Kidney glomerular epithelial cell (primary cell): Measurements from ENCODE around the gene AGPAT1.

Source experiments
- DNase-seq: peaks from one replicate; lab custom pipeline; 2025; lab: John Stamatoyannopoulos, UW

Gene AGPAT1

GRCh38 chr6:32168807-32169591 is 6.9 kb downstream of the AGPAT1 start:
- DNase-seq, result no peak

DNA sequence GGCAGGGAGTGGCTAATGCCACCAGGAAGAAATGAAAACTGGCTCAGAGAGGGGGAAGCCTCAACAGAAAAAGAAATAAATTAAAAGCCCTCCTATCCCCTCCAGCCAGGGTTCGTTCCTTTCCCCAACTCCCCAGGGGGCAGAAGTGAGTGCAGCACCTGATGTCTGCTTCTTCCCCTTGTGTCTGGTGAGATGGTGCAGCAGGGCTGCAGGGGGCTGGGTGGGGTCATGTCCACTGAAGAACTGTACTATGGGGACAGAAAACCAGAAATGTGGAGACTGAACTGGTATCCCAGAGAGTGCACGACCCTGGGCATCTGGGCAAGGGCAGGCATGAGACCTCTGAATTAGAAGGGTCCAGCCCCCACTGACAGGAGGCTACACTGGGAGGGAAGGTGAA is 7.5 kb downstream of the AGPAT1 start:
- no peak for DNase-seq

GRCh38 chr6:32167761-32168262 is 8.1 kb downstream of the AGPAT1 start:
- no peak for DNase-seq

DNA sequence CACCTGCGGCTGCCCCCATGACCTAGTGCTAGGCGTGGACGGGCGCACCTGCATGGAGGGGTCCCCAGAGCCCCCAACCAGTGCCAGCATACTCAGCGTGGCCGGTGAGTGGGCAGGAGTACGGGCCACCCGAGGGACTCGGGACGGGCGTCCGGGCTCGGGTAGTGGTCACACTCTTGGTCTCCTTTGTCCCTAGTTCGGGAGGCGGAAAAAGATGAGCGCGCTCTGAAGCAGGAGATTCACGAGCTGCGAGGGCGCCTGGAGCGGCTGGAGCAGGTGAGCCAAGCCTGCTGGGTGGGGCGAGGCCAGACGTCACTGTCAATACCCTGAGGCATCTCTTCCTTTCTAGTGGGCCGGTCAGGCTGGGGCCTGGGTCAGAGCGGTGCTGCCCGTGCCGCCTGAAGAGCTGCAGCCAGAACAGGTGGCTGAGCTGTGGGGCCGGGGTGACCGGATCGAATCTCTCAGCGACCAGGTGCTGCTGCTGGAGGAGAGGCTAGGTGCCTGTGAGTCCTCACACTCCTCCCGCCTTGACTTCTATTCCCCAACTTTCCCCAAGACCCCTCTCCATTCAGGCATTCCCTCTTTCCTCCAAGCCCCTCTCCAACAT is 8.6 kb downstream of the AGPAT1 start:
- no peak for DNase-seq

GRCh38 chr6:32166411-32167061 is 9.3 kb downstream of the AGPAT1 start:
- no peak for DNase-seq

GRCh38 chr6:32164295-32164694 is 11.6 kb downstream of the AGPAT1 start, which contains the start of gene EGFL8:
Gene EGFL8 (plus strand): TSS chr6:32164595. CDS start chr6:32166166, 1,571 bp downstream.
- DNase-seq, result no peak

DNA sequence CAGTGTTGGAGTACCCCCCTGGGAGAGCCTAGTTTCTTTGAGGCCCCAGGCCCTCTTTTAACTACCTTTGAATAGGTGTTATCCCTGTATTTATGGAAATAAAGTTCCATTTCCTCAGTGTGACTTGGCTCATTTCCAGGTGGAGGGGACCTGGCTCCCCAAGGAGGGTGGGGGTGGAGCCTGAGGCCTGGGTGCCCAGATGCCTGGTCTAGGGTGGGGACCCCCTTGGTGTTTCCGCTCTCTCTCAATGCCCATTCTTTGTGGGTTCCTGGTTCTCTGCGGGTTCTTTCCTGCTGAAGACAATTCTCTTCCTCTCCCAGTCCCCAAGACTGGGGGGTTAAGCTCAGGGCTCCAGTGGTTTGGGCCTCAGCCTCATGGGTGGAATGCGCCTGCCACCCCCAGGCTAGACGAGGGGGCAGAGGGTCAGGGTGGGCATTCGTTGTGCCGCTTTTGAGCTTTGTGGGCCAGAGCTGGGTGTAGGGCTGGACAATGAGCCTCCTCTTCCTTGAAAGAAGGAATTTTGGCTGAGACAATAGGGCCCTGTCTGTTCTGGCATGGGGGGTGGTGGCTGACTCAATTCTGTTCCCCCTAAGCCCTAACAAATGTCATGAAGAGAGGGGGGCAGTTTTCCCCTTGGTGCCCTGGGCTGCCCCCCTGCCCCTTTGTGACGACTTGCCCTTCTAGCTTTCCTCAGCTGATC is 12.2 kb downstream of the AGPAT1 start:
- DNase-seq, result no peak

- no peak for DNase-seq
These were observed 17.8 kb downstream of the AGPAT1 start for GRCh38 chr6:32158052-32158451.

GRCh38 chr6:32156891-32157290 is 19.0 kb downstream of the AGPAT1 start:
- no peak for DNase-seq

DNA sequence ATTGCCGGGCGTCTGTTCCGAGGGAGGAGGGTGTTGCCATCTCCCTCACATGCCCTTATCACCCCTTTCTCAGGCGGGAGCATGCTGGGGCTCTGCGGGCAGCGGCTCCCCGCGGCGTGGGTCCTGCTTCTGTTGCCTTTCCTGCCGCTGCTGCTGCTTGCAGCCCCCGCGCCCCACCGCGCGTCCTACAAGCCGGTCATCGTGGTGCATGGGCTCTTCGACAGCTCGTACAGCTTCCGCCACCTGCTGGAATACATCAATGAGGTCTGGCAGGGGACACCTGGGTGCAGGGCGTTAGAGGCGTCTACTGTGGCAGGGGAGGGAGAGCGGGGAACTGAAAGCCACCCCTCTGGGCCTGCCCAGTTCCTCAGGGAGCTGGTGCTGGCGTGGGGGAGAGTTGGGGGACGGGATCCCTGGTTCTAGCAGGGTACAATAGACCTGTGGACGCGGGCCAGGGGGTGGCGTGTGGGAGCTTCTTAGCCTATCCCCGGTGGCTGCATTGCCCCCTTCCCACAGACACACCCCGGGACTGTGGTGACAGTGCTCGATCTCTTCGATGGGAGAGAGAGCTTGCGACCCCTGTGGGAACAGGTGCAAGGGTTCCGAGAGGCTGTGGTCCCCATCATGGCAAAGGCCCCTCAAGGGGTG is 21.2 kb downstream of the AGPAT1 start:
- DNase-seq, result peak; percentile 40

DNA sequence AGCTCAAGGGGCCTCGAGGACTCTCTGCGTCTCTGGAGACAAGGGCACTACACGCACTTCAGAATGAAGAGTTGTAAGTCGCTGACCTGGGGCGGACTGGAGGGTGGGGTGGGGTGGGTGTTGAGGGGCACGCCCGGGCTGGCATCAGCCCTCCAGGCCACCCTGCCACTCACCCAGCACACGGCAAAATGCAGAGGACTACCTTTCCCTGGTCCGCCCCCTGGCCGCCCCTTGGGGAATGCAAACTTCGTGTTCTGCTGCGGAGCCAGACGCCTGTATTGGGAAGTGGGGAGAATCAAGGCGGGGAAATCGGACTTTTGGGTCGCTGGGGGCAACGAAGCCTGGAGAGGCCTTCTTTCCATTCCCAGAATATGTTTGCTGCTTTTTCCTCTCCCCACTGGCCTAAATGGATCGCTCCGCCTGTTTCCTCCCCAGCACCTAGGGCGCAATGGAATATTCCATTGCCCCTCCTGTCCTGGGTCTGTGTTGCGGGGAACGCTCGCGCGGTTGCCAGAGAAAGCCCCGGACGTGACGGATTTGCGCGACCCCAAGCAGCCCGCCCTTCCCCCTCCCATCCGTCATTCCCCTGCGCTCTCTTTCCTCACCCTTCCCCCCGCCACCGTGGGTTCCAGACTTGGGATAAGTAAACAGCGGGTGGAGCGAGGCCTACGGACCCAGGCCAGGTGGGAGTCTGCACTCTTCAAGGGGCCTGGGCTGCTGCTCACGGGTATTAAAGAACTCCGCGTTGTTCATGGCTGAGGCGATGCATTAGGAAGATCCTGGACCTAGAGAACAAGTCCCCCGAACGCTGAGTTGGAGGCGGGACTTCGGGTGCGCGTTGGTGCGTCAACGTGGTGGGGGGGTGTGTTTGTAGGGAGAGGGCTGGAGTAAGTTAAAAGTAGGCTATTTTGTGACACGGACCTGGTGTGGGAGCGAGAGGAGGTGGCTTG is 22.0 kb downstream of the AGPAT1 start, which contains the start of gene PPT2:
Gene PPT2 (plus strand): TSS at position 578 of the 950 bp plus-strand sequence. CDS start 454 bp downstream, outside the sequence.
- DNase-seq, result peak; percentile 71

DNA sequence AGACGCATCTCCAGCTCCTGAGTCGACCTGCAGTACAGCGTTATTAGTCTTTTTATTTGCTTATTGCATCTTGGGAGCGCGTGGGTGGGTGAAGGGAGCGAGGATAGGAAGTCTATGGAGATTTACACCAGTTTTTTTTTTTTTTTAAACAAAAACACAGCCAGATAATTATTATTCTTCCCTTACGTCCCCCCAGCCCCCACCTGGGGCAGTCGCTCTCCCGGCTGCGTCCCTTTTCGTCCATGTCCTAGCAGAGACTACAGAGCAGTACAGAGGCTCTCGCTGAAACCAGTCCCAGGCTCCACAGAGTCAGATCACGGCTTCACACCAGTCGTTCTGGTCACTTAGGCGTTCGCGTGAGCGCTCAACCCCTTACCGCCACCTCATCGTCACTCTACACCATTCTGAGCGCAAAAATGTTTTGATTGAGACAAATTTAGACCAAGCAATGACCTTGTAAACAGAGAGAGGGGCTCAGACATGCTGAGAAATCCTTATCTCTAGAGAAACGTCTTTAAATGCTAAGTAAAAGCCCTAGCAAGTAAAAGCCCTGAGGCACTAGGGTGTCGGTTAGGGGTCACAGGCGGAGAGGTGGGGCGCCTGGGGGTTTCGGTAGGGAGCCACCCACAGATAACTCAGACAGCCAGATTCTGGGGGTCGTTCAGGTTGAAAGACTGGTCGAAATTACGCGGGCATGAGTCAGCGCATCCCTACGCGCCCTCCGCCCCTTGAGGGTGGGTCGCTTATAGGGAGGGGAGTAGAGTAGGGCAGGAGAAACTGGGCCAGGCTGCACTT is 22.9 kb downstream of the AGPAT1 start:
- DNase-seq, result peak; percentile 58

GRCh38 chr6:32151863-32152768 is 23.8 kb downstream of the AGPAT1 start, which contains the start of gene PRRT1:
Gene PRRT1 (minus strand): TSS chr6:32151939. CDS start chr6:32151827, 112 bp downstream.
- no peak for DNase-seq

- no peak for DNase-seq
These were observed 24.6 kb downstream of the AGPAT1 start for GRCh38 chr6:32151181-32151862.

DNA sequence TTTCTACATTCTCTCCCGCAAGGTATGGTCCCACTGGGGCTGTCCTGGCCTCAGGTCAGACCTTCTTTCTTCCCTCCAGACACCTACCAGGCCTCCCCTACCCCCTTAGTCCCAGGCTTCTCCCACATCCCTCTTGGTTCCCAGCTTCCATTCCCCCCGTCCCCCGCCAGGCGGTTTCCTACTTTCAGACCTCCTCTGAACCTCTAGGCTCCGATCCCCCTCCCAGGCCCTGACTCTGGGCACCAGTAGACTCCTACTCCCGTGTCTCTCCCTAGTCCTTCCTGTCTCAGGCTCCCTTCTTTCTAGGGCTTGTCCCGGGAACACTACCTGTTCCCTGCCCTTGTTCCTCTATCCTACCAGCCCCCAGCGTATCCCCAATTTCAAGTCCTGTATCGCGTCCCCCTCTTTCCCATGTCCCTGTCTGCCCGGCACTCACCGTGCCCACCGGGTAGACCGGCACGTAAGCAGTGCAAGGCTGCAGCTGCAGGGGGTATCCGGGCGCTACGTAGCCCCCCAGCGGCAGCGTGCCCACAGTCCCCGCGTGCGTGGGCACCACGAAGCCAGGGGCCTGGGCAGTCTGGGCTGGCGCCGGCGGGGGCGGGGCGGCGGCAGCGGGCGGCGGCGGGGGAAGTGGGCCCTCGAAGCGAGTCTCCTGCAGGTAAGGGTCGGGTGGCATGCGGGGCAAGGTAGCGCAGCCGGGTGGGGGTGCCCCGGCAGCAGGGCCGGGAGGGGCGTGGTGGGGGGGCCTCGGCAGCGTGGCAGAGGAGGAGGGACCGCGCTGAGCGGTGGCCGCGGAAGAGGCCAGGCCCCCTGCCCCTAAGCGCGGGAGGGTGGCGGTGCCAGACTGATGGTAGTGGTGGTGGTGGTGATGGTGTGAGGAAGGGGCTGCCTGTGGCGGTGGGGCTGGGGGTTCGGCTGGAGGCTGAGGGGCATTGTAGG is 25.7 kb downstream of the AGPAT1 start:
- DNase-seq, result no peak

- no peak for DNase-seq
These were observed 26.7 kb downstream of the AGPAT1 start for GRCh38 chr6:32149092-32149755.
